ENCODE data around the gene CNP.

- TF ChIP-seq POLR2A (IDR thresholded peaks at IDR 0.05) (no peak), CTCF (IDR thresholded peaks at IDR 0.05) (no peak)
These were observed 23.8 kb upstream of the CNP start for GRCh38 chr17:41942626-41943373.
